ENCODE results near the gene TENM4.

Gene TENM4

GRCh38 chr11:78929207-78929905 lies 511.5 kb downstream of the TENM4 start:
- no peak overlapping the region for H3K27ac ChIP-seq (ENCODE audit: low read depth in 2 of 2, low read length in 2 of 2)
- no peak overlapping the region for H3K4me3 ChIP-seq (ENCODE audit: low read length in 2 of 2)
- no peaks in the 10 kb centered on the region for H3K36me3 ChIP-seq (ENCODE audit: control insufficient read depth in 2 of 2, insufficient read depth in 2 of 2, low read length in 2 of 2)
- H3K9me3 ChIP-seq (ENCODE audit: control insufficient read depth in 2 of 2, low read length in 2 of 2), result no peaks in the 10 kb centered on the region
- H3K27me3 ChIP-seq (ENCODE audit: control insufficient read depth in 2 of 2, insufficient read depth in 2 of 2, low read length in 2 of 2), result peaks cover 0 to 5% of the 10 kb centered on the region in 2 donors
- H3K9ac ChIP-seq (ENCODE audit: low read depth in 1 of 2, low read length in 2 of 2), result no peak overlapping the region
- H3K4me1 ChIP-seq (ENCODE audit: control insufficient read depth in 2 of 2, insufficient read depth in 2 of 2, low read length in 2 of 2), result no peaks in the 10 kb centered on the region

- no peak overlapping the region for H3K27ac ChIP-seq (ENCODE audit: low read depth in 2 of 2, low read length in 2 of 2)
- H3K9ac ChIP-seq (ENCODE audit: low read depth in 1 of 2, low read length in 2 of 2), result no peak overlapping the region
- no peaks in the 10 kb centered on the region for H3K4me1 ChIP-seq (ENCODE audit: control insufficient read depth in 2 of 2, insufficient read depth in 2 of 2, low read length in 2 of 2)
- H3K9me3 ChIP-seq (ENCODE audit: control insufficient read depth in 2 of 2, low read length in 2 of 2), result no peaks in the 10 kb centered on the region
- H3K4me3 ChIP-seq (ENCODE audit: low read length in 2 of 2), result no peak overlapping the region
- H3K27me3 ChIP-seq (ENCODE audit: control insufficient read depth in 2 of 2, insufficient read depth in 2 of 2, low read length in 2 of 2), result peaks cover 0 to 5% of the 10 kb centered on the region in 2 donors
- H3K36me3 ChIP-seq (ENCODE audit: control insufficient read depth in 2 of 2, insufficient read depth in 2 of 2, low read length in 2 of 2), result no peaks in the 10 kb centered on the region
These were observed 513.3 kb downstream of the TENM4 start for GRCh38 chr11:78927511-78927910.

DNA sequence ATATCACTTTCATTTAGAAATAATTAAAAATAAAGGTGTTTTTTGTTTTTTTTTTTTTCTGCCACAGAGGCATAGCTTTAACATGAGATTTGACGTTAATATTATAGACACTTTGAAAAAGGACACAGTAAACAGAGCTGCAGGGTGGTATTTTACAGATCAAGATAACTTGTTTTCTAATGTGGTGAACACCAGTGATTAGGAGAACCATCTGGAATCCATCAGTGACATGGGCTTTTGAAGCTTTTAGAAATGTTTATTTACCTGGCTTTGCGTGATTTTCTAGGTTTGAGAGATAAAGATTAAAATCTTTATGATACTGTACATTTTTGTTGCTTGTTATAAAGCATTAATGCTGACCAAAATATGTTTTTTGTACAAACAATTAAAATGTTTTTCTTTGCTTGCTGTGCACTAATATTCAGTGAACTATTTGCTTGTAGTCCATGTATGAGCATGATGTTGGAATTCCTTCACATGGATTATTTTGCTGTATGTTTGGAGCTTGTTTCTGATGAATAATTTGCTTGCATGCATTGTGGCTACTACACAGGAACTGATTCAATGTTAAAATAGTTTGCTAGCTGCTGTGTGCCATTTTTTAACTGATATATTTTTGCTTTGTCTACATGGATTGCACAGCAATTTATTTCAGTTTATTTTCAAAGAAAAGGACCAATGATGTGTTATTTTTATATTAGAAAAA lies 514.0 kb downstream of the TENM4 start:
- Histone ChIP-seq H3K9ac (ENCODE audit: low read depth in 1 of 2, low read length in 2 of 2) (no peak overlapping the region), H3K4me3 (ENCODE audit: low read length in 2 of 2) (no peak overlapping the region), H3K4me1 (ENCODE audit: control insufficient read depth in 2 of 2, insufficient read depth in 2 of 2, low read length in 2 of 2) (no peaks in the 10 kb centered on the region), H3K9me3 (ENCODE audit: control insufficient read depth in 2 of 2, low read length in 2 of 2) (no peaks in the 10 kb centered on the region), H3K27ac (ENCODE audit: low read depth in 2 of 2, low read length in 2 of 2) (no peak overlapping the region), H3K27me3 (ENCODE audit: control insufficient read depth in 2 of 2, insufficient read depth in 2 of 2, low read length in 2 of 2) (peaks cover 0 to 5% of the 10 kb centered on the region in 2 donors), H3K36me3 (ENCODE audit: control insufficient read depth in 2 of 2, insufficient read depth in 2 of 2, low read length in 2 of 2) (no peaks in the 10 kb centered on the region)

GRCh38 chr11:78925387-78925786 lies 515.4 kb downstream of the TENM4 start:
- Histone ChIP-seq H3K27ac (ENCODE audit: low read depth in 2 of 2, low read length in 2 of 2) (no peak overlapping the region), H3K4me1 (ENCODE audit: control insufficient read depth in 2 of 2, insufficient read depth in 2 of 2, low read length in 2 of 2) (no peaks in the 10 kb centered on the region), H3K4me3 (ENCODE audit: low read length in 2 of 2) (no peak overlapping the region), H3K27me3 (ENCODE audit: control insufficient read depth in 2 of 2, insufficient read depth in 2 of 2, low read length in 2 of 2) (peaks cover 0 to 5% of the 10 kb centered on the region in 2 donors), H3K9me3 (ENCODE audit: control insufficient read depth in 2 of 2, low read length in 2 of 2) (no peaks in the 10 kb centered on the region), H3K9ac (ENCODE audit: low read depth in 1 of 2, low read length in 2 of 2) (no peak overlapping the region), H3K36me3 (ENCODE audit: control insufficient read depth in 2 of 2, insufficient read depth in 2 of 2, low read length in 2 of 2) (no peaks in the 10 kb centered on the region)

GRCh38 chr11:78922859-78923625 lies 517.8 kb downstream of the TENM4 start:
- Histone ChIP-seq H3K4me3 (ENCODE audit: low read length in 2 of 2) (no peak overlapping the region), H3K27me3 (ENCODE audit: control insufficient read depth in 2 of 2, insufficient read depth in 2 of 2, low read length in 2 of 2) (peaks cover 0 to 5% of the 10 kb centered on the region in 2 donors), H3K9me3 (ENCODE audit: control insufficient read depth in 2 of 2, low read length in 2 of 2) (no peaks in the 10 kb centered on the region), H3K36me3 (ENCODE audit: control insufficient read depth in 2 of 2, insufficient read depth in 2 of 2, low read length in 2 of 2) (no peaks in the 10 kb centered on the region), H3K27ac (ENCODE audit: low read depth in 2 of 2, low read length in 2 of 2) (no peak overlapping the region), H3K4me1 (ENCODE audit: control insufficient read depth in 2 of 2, insufficient read depth in 2 of 2, low read length in 2 of 2) (no peaks in the 10 kb centered on the region), H3K9ac (ENCODE audit: low read depth in 1 of 2, low read length in 2 of 2) (no peak overlapping the region)

DNA sequence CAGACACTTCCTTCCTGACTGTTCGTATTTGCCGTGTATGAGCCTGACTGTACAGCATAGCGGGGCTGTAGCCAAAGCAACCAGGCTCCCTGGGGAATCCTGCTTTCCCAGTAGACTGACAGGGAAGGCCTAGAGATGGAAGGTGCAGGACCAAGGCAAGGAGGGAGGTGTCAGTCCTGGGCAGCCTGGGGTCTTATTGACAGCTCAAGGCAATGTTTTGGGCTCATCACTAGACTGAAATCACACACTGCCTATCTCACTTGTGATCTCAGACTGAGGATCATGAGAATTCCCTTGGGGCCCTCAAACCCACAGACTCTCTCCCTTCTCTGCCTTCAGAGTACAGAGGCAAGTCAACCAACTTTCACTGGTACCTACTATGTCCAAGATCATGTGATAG lies 519.3 kb downstream of the TENM4 start:
- no peaks in the 10 kb centered on the region for H3K36me3 ChIP-seq (ENCODE audit: control insufficient read depth in 2 of 2, insufficient read depth in 2 of 2, low read length in 2 of 2)
- no peaks in the 10 kb centered on the region for H3K27me3 ChIP-seq (ENCODE audit: control insufficient read depth in 2 of 2, insufficient read depth in 2 of 2, low read length in 2 of 2)
- no peak overlapping the region for H3K27ac ChIP-seq (ENCODE audit: low read depth in 2 of 2, low read length in 2 of 2)
- no peak overlapping the region for H3K4me3 ChIP-seq (ENCODE audit: low read length in 2 of 2)
- no peaks in the 10 kb centered on the region for H3K9me3 ChIP-seq (ENCODE audit: control insufficient read depth in 2 of 2, low read length in 2 of 2)
- no peaks in the 10 kb centered on the region for H3K4me1 ChIP-seq (ENCODE audit: control insufficient read depth in 2 of 2, insufficient read depth in 2 of 2, low read length in 2 of 2)
- no peak overlapping the region for H3K9ac ChIP-seq (ENCODE audit: low read depth in 1 of 2, low read length in 2 of 2)

GRCh38 chr11:78920329-78920728 lies 520.5 kb downstream of the TENM4 start:
- H3K4me3 ChIP-seq (ENCODE audit: low read length in 2 of 2), result no peak overlapping the region
- H3K27me3 ChIP-seq (ENCODE audit: control insufficient read depth in 2 of 2, insufficient read depth in 2 of 2, low read length in 2 of 2), result no peaks in the 10 kb centered on the region
- no peaks in the 10 kb centered on the region for H3K36me3 ChIP-seq (ENCODE audit: control insufficient read depth in 2 of 2, insufficient read depth in 2 of 2, low read length in 2 of 2)
- no peaks in the 10 kb centered on the region for H3K9me3 ChIP-seq (ENCODE audit: control insufficient read depth in 2 of 2, low read length in 2 of 2)
- no peak overlapping the region for H3K27ac ChIP-seq (ENCODE audit: low read depth in 2 of 2, low read length in 2 of 2)
- no peak overlapping the region for H3K9ac ChIP-seq (ENCODE audit: low read depth in 1 of 2, low read length in 2 of 2)
- H3K4me1 ChIP-seq (ENCODE audit: control insufficient read depth in 2 of 2, insufficient read depth in 2 of 2, low read length in 2 of 2), result no peaks in the 10 kb centered on the region

GRCh38 chr11:78916759-78917158 lies 524.1 kb downstream of the TENM4 start:
- no peak overlapping the region for H3K4me3 ChIP-seq (ENCODE audit: low read length in 2 of 2)
- H3K27me3 ChIP-seq (ENCODE audit: control insufficient read depth in 2 of 2, insufficient read depth in 2 of 2, low read length in 2 of 2), result no peaks in the 10 kb centered on the region
- no peaks in the 10 kb centered on the region for H3K36me3 ChIP-seq (ENCODE audit: control insufficient read depth in 2 of 2, insufficient read depth in 2 of 2, low read length in 2 of 2)
- H3K27ac ChIP-seq (ENCODE audit: low read depth in 2 of 2, low read length in 2 of 2), result no peak overlapping the region
- no peak overlapping the region for H3K9ac ChIP-seq (ENCODE audit: low read depth in 1 of 2, low read length in 2 of 2)
- H3K4me1 ChIP-seq (ENCODE audit: control insufficient read depth in 2 of 2, insufficient read depth in 2 of 2, low read length in 2 of 2), result no peaks in the 10 kb centered on the region
- no peaks in the 10 kb centered on the region for H3K9me3 ChIP-seq (ENCODE audit: control insufficient read depth in 2 of 2, low read length in 2 of 2)

- no peaks in the 10 kb centered on the region for H3K4me1 ChIP-seq (ENCODE audit: control insufficient read depth in 2 of 2, insufficient read depth in 2 of 2, low read length in 2 of 2)
- H3K36me3 ChIP-seq (ENCODE audit: control insufficient read depth in 2 of 2, insufficient read depth in 2 of 2, low read length in 2 of 2), result no peaks in the 10 kb centered on the region
- no peak overlapping the region for H3K4me3 ChIP-seq (ENCODE audit: low read length in 2 of 2)
- no peaks in the 10 kb centered on the region for H3K27me3 ChIP-seq (ENCODE audit: control insufficient read depth in 2 of 2, insufficient read depth in 2 of 2, low read length in 2 of 2)
- H3K9ac ChIP-seq (ENCODE audit: low read depth in 1 of 2, low read length in 2 of 2), result no peak overlapping the region
- H3K9me3 ChIP-seq (ENCODE audit: control insufficient read depth in 2 of 2, low read length in 2 of 2), result no peaks in the 10 kb centered on the region
- H3K27ac ChIP-seq (ENCODE audit: low read depth in 2 of 2, low read length in 2 of 2), result no peak overlapping the region
These were observed 526.3 kb downstream of the TENM4 start for GRCh38 chr11:78914503-78914902.

GRCh38 chr11:78912778-78913177 lies 528.1 kb downstream of the TENM4 start:
- Histone ChIP-seq H3K4me3 (ENCODE audit: low read length in 2 of 2) (no peak overlapping the region), H3K4me1 (ENCODE audit: control insufficient read depth in 2 of 2, insufficient read depth in 2 of 2, low read length in 2 of 2) (no peaks in the 10 kb centered on the region), H3K9ac (ENCODE audit: low read depth in 1 of 2, low read length in 2 of 2) (no peak overlapping the region), H3K27ac (ENCODE audit: low read depth in 2 of 2, low read length in 2 of 2) (no peak overlapping the region), H3K9me3 (ENCODE audit: control insufficient read depth in 2 of 2, low read length in 2 of 2) (no peaks in the 10 kb centered on the region), H3K36me3 (ENCODE audit: control insufficient read depth in 2 of 2, insufficient read depth in 2 of 2, low read length in 2 of 2) (no peaks in the 10 kb centered on the region), H3K27me3 (ENCODE audit: control insufficient read depth in 2 of 2, insufficient read depth in 2 of 2, low read length in 2 of 2) (no peaks in the 10 kb centered on the region)

Measured in mucosa of rectum (tissue), 2 donors.